Midbrain (tissue), 1 donor: ENCODE data around the gene TPK1.

Experiments used
- DNase-seq: peaks from one replicate; lab custom pipeline; 2025; lab: John Stamatoyannopoulos, UW

The TPK1 gene

DNA sequence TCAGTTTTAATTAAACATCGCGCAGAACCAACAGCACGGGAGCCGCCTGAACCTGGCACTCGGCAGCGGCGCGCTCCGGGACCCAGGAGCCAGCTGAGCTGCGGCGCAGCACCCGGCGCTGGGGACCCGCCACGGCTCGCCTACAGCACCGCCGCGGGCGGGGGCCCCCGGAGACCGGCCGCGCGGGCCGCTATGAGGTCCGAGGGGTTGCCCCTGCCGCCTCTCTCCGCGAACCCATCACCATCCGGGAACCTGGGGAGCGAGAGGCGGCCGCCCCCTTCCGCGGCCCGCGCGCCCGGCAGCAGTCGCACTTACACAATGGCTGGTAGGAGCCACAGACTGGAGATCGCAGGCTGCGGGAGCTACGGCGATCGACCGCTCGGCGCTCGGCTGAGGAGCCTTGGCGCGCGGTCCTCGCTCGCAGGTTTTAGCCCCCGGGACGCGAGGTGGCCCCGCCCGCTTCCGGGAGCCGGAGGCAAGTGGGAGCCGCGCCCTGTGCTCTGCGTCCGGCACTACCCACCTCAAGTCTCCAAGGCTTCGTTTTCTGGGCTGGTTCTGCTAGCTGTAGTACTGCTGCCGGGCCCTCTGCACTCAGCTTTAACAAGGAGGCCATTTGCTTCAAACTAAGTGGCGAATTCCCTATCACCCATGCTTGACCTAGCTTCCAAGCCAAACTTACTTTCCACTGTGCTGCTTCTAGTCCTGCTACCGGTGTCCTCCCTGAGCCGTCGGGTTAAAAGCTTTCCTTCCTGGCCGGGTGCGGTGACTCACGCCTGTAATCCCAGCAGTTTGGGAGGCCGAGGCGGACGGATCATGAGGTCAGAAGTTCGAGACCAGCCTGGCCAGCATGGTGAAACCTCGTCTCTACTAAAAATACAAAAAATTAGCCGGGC is at the start of gene TPK1:
Gene TPK1 (minus strand): TSS at position 402 of the 893 bp plus-strand sequence. CDS start 451 bp downstream, outside the sequence.
- peak; percentile 90 for DNase-seq

DNA sequence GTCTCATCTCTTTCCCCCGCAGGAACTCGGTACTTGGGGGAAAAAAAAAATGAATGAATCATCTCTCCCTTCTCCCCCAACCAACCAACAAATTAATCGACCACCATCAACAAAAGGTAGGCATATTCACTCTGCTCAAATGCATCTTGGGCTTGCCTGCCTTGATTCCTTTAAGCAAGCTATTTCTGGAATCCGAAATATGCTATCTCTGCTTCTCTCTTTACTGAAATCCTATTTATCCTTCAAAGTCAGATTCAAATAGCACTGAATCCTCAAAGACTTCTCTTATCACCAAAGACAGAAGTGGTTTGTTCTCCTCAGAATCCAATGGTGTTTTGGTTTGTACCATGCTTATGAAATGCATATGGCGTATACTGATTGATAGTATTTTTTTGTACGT is 49.6 kb upstream of the TPK1 start:
- DNase-seq = no peak

DNA sequence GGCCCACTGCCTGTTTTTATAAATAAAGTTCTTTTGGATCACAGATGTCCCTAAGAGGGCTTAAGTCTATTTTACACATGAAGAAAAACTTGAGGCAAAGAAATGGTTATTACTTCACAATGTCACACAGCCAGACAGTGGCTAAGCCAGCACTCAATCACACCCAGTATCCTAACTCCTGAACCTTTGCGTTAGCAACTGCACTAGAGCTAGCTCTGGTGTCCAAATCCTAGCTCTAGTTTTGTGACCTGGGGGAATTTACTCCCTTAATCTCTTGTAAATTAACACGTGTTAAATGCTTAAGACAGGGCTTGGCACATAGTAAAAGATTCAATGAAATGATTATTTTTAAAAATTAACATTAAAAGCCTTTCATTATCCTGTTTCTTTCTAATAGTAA is 49.0 kb upstream of the TPK1 start:
- DNase-seq = no peak

DNA sequence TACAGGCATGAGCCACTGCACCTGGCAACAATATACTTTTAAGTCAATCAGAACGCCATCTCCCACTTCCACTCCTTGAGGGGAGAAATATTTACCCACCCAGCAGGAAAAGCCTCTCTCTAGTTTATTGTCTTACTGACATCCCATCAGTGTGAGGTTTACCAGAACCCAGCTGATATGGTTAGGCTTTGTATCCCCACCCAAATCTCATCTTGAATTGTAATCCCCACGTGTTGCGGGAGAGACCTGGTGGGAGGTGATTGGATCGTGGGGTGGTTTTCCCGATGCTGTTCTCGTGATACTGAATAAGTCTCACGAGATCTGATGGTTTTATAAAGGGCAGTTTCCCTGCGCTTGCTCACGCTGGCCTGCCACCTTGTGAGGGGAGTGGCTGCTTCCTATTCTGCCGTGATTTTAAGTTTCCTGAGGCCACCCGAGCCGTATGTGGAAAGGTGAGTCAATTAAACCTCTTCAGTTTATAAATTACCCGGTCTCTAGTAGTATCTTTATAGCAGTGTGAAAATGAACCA is 37.5 kb upstream of the TPK1 start:
- DNase-seq = no peak

DNA sequence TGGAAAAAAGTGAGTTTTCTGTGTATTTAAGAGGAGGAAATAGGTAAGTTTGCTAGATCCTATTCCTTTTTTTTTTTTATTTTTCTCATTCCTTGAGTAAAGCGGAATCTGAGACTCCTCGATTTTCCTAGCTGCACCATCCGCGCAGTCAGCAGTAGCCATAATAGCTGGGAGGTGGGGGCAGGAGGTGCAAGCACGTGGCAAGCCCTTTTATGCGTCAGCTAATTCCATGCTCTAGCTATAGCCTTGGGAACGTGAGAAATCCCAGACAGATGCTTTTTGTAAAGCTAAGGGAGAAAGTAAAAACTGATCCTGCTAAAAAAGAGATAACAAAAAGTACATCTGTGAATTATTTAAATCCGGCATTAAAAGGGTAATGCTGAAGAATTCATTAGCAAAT is 33.2 kb upstream of the TPK1 start:
- no peak for DNase-seq

DNA sequence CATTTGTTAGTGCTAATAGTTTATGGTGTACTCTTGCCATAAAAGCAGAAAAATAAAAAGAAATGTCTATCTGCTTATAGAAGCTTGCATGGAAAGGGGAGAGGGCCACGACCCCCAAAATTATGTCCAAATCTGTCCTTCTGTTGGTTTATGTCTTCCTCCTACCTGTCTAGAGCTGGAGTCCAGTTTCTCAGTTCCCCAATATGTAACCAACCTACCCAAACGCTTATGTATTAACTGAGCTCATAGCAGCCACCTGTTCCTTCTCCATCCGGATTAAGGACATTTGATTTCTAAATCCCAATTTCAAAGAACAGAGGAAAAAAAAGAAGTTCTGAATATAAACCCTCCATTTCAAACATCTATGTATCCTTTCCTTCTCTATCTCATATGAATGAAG is 30.3 kb upstream of the TPK1 start:
- DNase-seq = no peak

DNA sequence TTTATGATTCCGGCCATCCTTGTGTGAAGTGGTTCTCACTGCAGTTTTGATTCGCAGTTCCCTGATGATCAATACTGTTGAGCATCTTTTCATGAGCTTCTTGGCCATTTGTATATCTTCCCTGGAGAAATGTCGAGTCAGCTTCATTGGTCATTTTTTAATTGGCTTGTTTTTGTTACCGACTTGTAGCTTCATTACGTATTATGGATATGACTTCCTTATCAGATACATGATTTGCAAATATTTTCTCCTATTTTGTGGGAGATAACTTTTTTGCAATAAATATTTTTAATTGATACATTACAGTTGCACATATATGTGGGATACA is 27.4 kb upstream of the TPK1 start:
- no peak for DNase-seq

DNA sequence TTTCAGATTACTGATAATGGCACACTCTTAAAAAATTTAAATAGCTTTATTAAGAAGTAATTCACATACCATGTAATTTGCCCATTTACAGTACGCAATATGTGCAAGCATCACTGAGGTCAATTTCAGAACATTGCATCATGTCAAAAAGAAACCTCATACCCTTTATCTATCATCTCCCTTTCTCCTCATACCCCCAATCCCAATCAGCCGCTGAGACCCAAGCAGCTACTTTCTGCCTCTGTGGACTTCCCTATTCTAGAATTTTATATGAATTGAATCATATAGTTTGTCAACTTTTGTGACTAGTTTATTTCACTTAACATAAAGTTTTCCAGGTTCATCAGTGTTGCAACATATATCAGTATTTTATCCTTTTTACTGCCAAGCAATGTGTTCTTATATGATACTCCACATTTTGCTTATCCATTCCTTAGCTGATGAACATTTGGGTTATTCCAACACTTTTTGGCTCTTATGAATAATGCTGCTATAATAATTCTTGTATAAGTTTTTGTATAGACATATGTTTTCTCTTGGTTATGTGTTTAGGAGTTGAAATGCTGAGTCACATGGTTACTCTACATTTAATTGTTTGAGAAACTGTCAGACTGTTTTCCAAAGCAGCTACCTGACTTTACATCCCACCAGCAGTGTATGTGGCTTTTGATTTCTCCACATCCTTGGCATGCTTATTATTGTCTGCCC is 26.9 kb upstream of the TPK1 start:
- no peak for DNase-seq

DNA sequence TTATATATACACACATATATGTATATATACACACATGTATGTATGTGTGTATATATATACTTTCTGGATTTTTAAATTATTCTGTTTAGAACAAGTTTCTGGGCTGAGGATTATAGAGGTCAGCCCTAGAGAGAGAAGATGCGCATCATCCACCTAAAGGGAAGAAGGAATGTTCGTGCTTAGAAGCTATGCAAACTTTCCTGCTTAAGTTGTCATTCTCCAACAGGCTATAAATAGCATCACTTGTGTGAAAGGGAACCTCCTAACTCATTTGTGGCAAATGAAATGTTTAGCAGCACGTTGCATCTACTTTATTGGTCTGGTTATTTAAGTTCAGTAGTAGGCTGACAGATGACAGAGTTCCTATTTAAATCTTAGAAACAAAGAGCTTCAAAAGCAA is 23.9 kb upstream of the TPK1 start:
- DNase-seq = no peak

DNA sequence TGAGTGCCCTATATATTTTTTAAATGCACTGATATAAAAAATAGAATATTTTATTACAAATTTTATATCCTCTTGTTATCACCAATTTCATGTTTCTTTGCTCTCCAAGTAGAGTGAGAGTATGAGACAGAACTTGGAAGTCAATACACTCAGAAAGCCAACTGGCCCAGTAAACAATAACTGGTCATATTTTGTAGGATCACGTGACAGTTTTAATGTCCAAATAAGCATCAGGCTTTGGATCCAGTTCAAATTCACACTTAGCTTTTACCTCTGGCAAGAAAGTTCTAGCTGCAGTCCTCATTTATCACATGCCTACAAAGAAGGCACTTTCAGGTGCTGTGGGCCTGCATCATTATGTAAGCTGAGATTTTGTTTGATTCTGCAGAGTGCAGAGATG is 21.6 kb upstream of the TPK1 start:
- no peak for DNase-seq

DNA sequence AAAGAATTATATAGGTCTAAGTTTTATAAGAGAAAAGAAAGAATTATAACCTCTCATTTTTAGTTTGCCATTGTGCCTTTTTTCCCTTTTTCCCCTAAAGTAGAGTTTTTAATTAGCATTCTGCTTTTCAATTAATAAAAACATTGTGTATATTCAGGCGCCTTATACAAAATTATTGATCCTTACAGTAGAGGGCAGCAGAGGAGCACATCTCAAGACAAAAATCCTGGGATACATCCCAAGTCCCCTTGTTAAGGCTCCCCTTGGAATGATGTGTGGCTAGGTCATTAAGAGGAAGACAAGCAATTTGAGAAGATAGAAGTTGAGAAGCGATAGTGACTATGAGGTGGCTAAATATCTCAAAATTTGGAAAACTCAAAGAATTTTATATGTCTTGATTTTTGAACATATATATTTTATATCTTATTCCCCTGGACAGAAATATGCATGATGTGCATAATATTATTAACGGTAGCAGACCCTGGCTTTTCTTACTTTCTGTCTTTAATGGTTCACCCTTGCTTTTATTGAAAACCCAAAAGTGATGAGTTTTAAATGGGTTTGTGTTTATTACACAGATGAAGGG is 19.1 kb upstream of the TPK1 start:
- no peak for DNase-seq

DNA sequence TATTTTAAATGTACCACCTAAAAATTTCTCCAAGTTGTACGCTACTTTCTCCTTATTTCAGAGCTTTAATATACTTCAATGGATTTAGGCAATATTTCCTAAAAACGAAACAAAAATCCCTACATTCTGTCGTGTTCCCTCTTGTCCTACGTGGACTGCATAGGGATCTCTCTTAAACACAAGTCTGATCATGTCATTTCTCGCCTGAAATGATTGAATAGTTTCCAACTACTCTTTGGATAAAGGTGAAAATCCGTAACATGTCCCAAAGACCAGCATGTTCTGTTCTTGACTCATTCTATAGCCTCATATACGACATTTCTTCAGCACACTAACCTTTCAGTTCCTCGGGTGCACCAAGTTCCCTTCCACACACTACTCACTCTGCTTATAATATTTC is 17.7 kb upstream of the TPK1 start:
- DNase-seq = no peak

DNA sequence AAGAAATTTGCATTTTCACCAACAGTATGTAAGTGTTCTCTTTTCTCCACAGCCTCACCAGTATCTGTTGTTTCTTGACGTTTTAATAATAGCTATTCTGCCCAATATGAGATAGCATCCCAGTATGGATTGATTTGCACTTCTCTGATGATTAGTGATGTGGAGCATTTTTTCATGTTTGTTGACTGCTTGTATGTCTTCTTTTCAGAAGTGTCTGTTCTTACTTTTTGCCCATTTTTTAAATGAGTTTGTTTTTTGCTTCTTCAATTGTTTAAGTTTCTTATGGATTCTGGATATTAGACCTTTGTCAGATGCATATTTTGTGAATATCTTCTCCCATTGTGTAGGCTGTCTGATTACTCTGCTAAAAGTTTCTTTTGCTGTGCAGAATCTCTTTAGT is 12.2 kb upstream of the TPK1 start:
- no peak for DNase-seq

DNA sequence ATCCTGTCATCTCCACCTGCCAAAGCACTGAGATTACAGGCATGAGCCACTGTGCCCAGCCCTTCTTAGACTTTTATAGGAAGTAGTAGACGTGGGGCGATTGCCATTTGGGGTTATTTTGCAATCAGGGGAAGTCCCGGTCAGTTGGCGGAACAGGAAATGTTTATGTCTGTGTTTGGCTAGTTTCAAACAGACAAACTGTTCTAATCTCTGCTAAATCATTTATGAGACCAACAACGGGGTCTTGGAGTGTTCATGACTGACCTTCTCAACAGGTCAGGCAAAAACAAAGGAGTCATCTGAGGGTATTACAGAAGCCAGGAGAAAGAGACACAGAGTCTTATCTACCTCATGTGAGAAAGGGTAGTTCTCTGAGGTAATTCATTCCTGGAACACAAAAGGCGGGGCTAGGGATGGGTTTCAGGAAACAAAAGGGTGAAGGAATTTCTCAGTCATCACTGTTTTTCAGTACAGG is 6.6 kb upstream of the TPK1 start:
- DNase-seq = no peak

DNA sequence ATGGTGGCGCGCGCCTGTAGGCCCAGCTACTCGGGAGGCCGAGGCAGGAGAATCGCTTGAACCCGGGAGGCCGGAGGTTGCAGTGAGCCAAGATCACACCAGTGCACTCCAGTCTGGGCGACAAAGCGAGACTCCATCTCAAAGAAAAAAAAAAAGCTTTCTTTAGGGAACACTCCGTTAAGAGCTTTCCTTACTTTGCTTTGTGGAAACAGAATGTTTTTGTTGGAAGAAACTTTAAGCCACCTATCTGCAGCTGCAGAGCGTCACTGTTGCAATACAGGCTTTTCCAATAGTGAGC is 641 bp upstream of the TPK1 start:
- no peak for DNase-seq

DNA sequence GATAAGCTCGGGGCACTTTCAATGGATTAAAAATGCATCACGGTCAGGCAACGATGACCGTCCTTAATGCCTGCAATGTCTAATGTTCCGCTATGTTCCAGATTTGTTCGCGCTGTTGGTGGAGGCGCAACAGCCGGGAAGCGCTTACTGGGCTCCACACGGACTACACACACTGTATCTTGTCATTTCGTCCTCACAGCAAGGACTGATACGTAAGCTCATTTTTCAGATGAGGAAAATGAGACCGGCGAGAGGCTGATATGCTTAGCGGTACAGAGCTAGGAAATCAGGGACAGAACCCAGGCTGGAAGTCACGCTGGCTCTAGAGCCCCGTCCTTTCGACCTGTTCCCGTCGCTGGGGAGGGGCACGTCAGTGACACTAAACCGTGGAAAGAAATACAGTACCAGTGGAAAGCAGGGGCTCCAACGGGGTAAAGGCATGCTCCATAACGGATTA is 670 bp downstream of the TPK1 start:
- DNase-seq = peak; percentile 76

DNA sequence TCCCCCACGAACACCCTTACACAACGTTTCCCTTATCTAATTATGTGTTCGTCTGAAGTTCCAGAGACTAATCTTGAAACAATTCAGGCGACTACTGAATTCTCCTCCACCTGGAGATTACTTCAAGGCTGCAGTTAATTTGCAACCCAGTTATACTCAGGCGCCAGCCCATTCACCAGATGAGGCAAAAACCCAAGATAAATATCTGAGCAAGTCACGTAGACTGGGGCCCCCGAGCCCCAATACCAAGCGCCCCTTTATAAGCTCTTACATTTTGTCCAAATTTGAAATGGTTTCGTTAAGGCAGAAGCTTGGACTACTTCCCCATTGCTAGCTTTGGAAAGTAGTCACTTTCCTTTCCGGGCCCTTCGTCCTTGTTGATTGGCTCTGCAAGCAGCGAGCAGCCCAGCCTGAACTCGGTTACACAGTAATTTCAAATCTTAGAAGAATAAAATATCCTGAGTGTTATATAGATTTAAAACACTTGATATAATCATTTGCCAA is 1.2 kb downstream of the TPK1 start:
- DNase-seq = no peak

DNA sequence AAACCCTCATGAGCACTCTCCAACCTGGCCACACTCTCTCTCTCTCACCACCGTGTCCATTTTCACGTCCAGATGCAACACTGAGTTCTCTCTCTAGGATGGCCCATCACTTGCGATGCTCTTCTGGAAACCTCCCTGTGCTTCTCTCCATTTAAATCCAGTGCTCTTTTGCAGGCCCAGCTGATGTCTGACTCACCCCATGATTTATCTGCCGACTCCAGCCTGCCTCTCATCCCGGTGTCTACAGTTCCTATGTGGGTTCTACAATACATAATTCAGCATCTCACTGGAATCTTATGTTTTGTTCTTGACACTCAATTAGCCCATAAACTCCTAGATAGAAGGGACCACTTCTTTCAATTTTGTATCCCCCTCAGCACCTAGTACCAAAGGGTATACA is 5.0 kb downstream of the TPK1 start:
- no peak for DNase-seq

DNA sequence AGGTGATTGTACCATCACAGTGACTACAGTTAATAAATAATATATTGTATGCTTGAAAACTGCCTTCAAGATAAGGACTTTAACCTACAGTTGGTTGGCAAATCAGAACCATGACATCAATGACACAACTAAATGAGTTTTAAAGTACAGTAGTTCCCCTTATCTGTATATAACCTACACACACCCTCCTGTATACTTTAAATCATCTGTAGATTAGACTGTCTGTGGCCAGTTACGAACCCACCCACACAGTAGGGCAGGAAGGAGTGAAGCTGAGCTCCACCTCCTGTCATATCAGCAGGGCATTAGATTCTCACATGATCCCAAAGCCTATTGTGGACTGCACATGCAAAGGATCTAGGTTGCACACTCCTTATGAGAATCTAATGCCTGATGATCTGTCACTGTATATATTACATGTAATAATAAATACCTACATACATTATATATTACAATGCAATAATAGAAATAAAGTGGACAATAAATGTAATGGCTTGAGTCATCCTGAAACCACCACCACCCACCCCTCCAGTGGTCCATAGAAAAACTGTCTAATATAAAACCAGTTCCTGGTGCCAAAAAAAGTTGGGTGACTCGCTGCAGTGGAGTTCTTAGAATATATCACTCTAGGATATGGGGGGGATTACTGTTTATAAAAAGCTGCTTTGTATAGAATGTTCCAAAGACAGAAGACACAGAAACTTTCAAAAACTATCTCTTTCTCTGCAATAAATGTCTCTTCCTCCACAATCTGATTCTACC is 5.6 kb downstream of the TPK1 start:
- no peak for DNase-seq

DNA sequence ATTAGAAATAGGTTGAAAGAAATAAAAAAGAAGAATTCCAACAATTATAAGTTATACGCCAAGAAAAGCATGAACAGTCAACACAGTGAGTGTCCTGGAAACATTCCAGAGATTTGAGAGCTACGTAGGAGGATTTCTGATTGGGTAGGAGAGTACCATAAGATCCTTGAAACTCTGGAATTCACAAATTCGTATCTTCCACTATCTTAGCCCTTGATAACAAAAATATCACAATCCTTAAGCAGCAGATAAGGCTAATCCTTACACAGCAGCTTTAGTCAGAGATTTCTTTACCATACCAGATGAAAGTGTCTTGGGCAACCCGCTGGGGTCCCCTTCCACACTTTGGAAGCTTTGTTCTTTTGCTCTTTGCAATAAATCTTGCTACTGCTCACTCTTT is 8.2 kb downstream of the TPK1 start:
- DNase-seq = no peak

DNA sequence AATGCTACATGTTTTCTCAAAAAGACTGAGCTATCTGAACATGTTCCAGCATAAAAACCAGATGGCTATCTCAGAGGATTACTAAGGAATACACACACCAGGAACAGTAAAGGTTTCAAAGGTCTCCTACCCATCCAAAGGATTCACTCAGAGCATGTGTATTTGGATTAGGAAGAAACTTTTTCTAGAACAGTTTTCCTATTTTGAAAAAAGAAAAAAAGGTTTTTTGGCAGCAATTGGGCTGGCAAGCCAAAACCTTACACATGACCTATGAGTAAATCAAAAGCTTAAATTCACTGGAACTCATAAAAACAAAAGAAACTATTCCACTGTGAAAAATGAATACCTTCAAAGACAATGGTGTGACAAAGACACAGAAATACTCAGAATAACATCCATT is 9.6 kb downstream of the TPK1 start:
- DNase-seq = no peak

DNA sequence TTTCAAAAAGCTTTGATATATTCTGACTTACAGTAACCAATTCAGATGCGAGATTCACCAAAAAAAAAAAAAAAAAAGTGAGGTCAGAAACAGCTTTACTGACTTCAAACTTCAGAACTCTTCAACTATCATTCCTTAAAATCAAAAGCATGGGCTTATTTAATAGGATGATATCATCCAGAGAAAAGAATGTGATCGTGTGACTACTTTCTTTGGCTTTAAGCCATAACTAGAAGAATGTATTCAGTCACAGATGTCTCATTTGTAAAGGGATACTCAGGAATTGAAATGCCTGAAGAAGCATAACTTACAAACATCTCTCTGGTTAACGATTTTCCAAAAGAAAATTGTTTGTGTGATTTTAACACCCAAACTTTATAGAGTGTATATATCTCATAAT is 11.5 kb downstream of the TPK1 start:
- no peak for DNase-seq
